ENCODE data around the gene SNORC. TPM values are rescaled to one million over a fixed set of nuclear protein-coding genes. Genes with fewer than 3 reads are reported as not detected.

SNORC gene
- total RNA-seq, 1 donor from 2014 or later: 3.0 TPM

DNA sequence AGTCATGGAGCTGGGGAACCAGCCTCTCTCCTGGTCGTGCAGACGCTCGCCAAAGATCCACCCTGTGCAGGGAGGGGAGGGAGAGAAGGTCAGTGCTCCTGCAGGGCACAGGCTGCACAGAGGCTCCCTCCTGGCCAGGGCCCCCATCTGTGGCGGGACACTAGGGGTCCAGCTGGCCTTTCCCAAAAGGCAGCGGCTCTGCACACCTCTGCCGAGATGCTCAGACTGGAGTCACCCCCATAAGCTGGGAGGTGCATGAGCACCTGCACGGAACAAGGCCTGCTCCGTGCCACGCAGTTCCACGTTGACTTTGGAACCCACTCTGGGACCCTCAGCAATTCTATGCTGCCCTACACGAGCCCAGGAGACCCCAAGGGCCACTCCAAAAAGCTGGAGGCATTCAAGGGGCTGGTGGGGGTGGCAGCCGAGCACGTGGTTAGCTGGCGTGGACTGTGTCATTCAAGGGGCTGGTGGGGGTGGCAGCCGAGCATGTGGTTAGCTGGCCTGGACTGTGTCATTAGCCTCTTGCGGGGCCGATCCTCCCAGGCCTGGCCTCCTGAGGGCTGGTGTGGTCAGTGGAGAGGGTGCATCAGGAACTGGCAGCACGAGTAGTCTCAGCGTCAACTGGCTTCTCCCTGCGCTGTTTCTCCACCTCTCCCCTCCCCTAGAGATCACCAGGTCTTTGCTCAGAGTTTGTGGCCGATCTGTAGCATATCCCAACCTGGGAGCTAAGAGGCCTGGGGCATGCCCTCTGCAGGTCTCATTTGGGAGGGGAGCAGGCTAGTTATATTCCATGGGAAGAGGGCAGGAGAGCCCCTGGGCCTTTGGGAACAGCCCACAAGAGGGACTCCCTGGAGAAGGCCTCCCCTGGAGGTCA, 9.8 kb downstream of the SNORC start:
- H3K27me3 Mint-ChIP-seq (ENCODE audit: low read depth): peaks cover 32% of the 10 kb centered on the region
- H3K36me3 Mint-ChIP-seq (ENCODE audit: low read depth): no peaks in the 10 kb centered on the region
- peaks cover 4% of the 10 kb centered on the region for H3K4me1 Mint-ChIP-seq
- H3K27ac Mint-ChIP-seq (ENCODE audit: unreplicated experiment): peak overlapping the region; percentile 66
- DNase-seq (ENCODE audit: low read depth, low spot score): no peak
- TF ChIP-seq, protein P1, sequence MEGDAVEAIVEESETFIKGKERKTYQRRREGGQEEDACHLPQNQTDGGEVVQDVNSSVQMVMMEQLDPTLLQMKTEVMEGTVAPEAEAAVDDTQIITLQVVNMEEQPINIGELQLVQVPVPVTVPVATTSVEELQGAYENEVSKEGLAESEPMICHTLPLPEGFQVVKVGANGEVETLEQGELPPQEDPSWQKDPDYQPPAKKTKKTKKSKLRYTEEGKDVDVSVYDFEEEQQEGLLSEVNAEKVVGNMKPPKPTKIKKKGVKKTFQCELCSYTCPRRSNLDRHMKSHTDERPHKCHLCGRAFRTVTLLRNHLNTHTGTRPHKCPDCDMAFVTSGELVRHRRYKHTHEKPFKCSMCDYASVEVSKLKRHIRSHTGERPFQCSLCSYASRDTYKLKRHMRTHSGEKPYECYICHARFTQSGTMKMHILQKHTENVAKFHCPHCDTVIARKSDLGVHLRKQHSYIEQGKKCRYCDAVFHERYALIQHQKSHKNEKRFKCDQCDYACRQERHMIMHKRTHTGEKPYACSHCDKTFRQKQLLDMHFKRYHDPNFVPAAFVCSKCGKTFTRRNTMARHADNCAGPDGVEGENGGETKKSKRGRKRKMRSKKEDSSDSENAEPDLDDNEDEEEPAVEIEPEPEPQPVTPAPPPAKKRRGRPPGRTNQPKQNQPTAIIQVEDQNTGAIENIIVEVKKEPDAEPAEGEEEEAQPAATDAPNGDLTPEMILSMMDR (conservative IDR thresholded peaks at IDR 0.05): no peak
- no peaks in the 10 kb centered on the region for H3K9me3 Mint-ChIP-seq
- no peak overlapping the region for H3K4me3 Mint-ChIP-seq

GRCh38 chr2:232880764-232881351, 10.8 kb downstream of the SNORC start:
- Mint-ChIP-seq H3K27ac (ENCODE audit: unreplicated experiment) (peak overlapping the region; percentile 57), H3K9me3 (no peaks in the 10 kb centered on the region), H3K27me3 (ENCODE audit: low read depth) (peaks cover 23% of the 10 kb centered on the region), H3K4me1 (peaks cover 4% of the 10 kb centered on the region), H3K36me3 (ENCODE audit: low read depth) (no peaks in the 10 kb centered on the region), H3K4me3 (no peak overlapping the region)
- DNase-seq (ENCODE audit: low read depth, low spot score): no peak
- TF ChIP-seq, protein P1 (conservative IDR thresholded peaks at IDR 0.05): no peak

GRCh38 chr2:232882085-232882484, 12.0 kb downstream of the SNORC start:
- Mint-ChIP-seq H3K27ac (ENCODE audit: unreplicated experiment) (no peak overlapping the region), H3K4me1 (peaks cover 4% of the 10 kb centered on the region), H3K36me3 (ENCODE audit: low read depth) (no peaks in the 10 kb centered on the region), H3K9me3 (no peaks in the 10 kb centered on the region), H3K27me3 (ENCODE audit: low read depth) (peaks cover 24% of the 10 kb centered on the region), H3K4me3 (no peak overlapping the region)
- no peak for DNase-seq (ENCODE audit: low read depth, low spot score)
- TF ChIP-seq, protein P1 (conservative IDR thresholded peaks at IDR 0.05): no peak

DNA sequence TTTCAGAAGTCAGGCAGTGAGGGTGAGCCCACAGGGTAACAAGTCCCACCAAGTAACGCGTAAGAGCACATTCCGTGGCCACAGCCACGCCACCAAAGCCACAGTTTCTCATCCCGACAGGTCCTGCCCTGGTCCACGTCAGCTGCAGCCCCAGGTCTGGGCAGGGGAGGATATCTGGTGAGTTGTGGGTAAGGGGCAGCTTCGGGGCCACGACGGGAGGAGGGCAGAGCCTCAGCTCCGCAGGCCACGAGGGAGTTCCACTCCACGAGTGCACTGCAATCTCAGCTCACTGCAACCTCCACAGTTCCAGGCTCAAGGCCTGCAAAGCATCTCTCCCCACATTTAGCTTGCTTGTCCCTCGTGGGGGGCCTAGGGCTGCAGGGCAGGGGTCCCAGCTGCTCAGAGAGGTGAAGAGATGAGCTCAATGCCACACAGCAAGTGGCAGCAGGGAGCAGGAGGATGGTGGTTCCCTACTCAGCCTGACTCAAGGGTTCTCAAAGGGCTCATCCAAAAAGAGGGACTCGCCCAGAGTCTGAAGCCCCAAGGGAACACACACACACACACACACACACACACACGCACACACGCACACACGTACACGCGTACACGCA, 12.5 kb downstream of the SNORC start:
- Mint-ChIP-seq H3K4me3 (no peak overlapping the region), H3K4me1 (peaks cover 4% of the 10 kb centered on the region), H3K9me3 (no peaks in the 10 kb centered on the region), H3K36me3 (ENCODE audit: low read depth) (no peaks in the 10 kb centered on the region), H3K27ac (ENCODE audit: unreplicated experiment) (no peak overlapping the region), H3K27me3 (ENCODE audit: low read depth) (peaks cover 19% of the 10 kb centered on the region)
- TF ChIP-seq, protein P1 (conservative IDR thresholded peaks at IDR 0.05): no peak
- DNase-seq (ENCODE audit: low read depth, low spot score): no peak

- no peak for DNase-seq (ENCODE audit: low read depth, low spot score)
- TF ChIP-seq, protein P1 (conservative IDR thresholded peaks at IDR 0.05): no peak
- Mint-ChIP-seq H3K9me3 (no peaks in the 10 kb centered on the region), H3K27me3 (ENCODE audit: low read depth) (peaks cover 12% of the 10 kb centered on the region), H3K4me1 (peaks cover 4% of the 10 kb centered on the region), H3K4me3 (no peak overlapping the region), H3K27ac (ENCODE audit: unreplicated experiment) (no peak overlapping the region), H3K36me3 (ENCODE audit: low read depth) (no peaks in the 10 kb centered on the region)
Measured at GRCh38 chr2:232883116-232883721, 13.2 kb downstream of the SNORC start.
